NCI-H2107 (cell line): ENCODE measurements around the gene ATP10A.
"Not testable (repeated sequence)": the region's sequence is repeated elsewhere in the genome, so short reads cannot be mapped to it uniquely, and the experiment has no call there.

Experiments used
- DNase-seq: peaks from one replicate; lab custom pipeline; 2025; lab: John Stamatoyannopoulos, UW

Gene ATP10A

DNA sequence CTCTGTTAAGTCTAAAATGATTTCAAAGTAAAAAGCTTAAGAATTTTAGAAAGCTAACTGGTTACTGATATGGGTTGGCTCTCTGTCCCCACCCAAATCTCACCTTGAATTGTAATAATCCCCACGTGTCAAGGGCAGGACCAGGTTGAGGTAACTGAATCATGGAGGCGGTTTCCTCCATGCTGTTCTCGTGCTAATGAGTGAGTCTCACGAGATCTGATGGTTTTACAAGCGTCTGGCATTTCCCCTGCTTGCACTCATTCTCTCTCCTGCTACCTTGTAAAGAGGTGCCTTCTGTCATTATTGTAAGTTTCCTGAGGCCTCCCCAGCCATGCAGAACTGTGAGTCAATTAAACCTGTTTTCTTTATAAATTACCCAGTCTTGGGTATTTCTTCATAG lies 7.1 kb downstream of the ATP10A start:
- DNase-seq = not testable (repeated sequence)

GRCh38 chr15:25852661-25853524 lies 10.2 kb downstream of the ATP10A start:
- no peak for DNase-seq

DNA sequence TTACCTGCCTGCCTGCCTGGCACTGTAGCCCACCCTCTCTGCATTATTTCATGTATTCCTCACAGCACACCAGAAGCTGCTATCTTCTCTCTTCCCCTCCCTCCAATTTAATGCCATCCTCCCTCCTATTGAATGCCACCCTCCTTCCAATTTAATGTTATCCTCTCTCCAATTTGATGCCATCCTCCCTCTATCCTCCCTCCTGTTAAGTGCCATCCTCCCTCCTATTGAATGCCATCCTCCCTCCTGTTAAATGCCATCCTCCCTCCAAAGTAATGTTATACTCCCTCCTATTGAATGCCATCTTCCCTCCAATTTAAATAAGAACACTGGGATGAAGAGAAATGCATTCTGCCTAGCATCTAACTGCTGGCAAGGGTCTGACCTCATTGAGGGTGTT lies 11.1 kb downstream of the ATP10A start:
- no peak for DNase-seq

DNA sequence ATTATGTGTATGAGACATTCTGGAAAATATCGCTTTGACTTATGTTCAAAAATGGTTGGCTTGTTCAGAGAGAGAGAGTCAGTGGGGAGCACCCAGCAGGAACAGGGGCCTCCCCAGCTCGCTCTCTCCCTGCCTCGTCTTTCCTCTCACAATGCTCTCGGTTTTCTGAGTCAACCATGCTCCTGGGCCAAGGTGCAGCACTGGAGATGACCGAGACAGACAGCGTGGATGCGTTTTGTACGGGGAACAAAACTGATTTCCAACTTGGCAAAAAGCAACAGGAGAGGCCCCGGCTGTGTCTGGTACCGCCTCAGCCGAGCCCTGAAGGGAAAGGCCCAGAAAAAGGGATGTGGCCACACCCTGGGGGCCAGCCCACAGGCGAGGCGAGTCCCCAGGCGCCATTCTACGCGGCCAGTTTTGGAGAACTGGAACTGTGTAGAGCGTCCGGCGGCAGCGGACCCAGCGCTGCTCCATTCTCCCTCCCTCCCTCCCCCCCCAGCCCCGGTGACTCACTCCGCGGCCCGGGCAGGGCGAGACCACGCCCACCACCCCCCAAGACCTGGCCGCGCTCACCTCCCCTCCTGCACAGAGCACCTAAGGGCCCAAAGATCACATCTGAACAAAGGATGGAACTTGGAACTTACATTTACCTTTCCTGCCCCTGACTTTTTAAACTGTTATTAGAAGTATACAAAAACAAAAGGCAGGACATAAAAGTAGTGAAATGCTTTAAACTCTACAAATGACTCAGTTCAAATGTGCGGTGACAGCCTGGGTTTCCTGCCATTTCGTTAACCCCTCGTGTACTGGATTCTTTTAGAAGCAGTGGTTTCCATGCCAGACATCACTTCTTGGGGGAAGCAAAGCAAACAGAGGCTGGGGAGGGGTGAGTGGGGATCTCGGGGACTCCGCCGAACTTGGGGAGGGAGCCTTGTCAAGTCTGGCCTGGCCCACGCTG lies 12.7 kb downstream of the ATP10A start:
- no peak for DNase-seq

GRCh38 chr15:25849157-25849921 lies 13.8 kb downstream of the ATP10A start:
- DNase-seq = no peak

- no peak for DNase-seq
Measured at GRCh38 chr15:25848784-25849156, 14.4 kb downstream of the ATP10A start.

- no peak for DNase-seq
Measured at GRCh38 chr15:25848325-25848724, 14.8 kb downstream of the ATP10A start.

GRCh38 chr15:25847051-25847450 lies 16.1 kb downstream of the ATP10A start:
- no peak for DNase-seq

GRCh38 chr15:25846377-25846776 lies 16.8 kb downstream of the ATP10A start:
- DNase-seq = no peak

GRCh38 chr15:25844981-25845680 lies 18.0 kb downstream of the ATP10A start:
- DNase-seq = no peak

GRCh38 chr15:25844542-25844941 lies 18.6 kb downstream of the ATP10A start:
- DNase-seq = no peak

- no peak for DNase-seq
Measured at GRCh38 chr15:25844076-25844475, 19.1 kb downstream of the ATP10A start.

DNA sequence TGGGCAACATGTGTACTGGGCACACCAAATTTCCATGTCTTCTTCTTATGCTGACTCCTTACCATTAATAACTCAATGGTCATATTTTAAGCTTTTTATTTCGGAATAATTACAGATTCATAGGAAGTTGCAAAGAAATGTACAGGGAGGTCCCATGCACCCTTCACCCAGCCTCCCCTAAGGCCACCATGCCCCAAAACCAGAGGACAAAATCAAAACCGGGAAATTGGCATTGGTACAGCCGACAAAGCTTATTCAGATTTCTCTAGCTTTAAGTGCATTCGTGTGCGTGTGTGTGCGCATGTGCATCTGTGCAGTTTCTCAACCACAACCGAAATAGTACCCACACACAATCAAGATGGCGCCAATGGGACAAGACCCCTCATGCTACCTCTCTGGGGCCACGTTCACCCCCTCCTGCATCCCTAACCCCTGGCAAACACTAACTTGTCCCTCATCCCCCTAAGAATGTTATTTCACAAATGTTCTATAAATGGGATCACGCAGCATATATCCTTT lies 23.4 kb downstream of the ATP10A start:
- no peak for DNase-seq

- no peak for DNase-seq
Measured at GRCh38 chr15:25838871-25839195, 24.3 kb downstream of the ATP10A start.

- DNase-seq = no peak
Measured at GRCh38 chr15:25838191-25838870, 24.8 kb downstream of the ATP10A start.

DNA sequence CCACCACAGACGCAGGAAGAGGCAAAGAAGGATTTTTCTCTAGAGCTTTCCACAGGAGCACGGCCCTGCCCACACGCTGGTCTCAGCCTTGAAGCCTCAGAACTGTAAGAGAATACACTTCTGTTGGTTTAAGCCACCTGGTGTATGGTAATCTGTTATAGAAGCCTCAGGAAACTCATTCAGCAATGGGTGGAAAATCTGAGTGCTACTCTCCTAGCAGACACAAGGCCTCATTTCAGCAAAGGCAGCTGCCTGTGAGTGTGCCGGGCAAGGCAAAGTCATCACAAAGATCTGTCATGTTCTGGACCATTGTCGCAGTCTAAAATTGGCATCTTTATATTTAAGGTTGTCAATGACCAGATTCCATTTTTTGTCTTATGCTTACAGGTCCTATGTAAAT lies 31.0 kb downstream of the ATP10A start:
- DNase-seq = no peak

DNA sequence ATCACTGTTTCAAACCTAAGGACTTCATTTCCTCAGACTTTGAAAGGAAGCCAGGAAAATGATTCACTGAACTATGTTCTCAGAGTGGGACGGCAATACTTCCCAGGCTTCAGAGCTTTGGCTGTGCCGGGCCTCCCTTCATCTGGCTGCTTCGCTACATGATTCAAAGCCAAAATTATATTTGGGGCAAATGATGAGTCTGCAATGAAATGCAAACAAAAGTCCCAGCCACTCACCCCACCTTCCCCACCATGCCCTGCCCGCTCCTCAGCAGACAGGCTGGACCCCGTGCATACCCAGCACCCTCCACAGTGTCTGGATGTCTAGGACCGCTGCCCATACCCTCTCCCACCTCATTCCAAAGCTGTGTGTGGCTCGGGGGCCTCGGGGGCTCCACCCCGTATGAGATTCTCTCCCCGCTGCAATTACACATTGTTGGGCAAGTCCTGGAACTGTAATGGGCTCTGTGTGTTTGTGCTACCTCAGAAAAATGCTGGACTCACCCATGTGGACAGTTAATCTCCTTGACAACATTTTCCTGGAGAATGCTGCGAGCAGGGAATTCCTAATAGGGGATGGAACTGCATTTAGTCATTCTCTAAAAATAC lies 32.2 kb downstream of the ATP10A start:
- DNase-seq = no peak

- no peak for DNase-seq
Measured at GRCh38 chr15:25829073-25829472, 34.1 kb downstream of the ATP10A start.

- no peak for DNase-seq
Measured at GRCh38 chr15:25825207-25825606, 37.9 kb downstream of the ATP10A start.

DNA sequence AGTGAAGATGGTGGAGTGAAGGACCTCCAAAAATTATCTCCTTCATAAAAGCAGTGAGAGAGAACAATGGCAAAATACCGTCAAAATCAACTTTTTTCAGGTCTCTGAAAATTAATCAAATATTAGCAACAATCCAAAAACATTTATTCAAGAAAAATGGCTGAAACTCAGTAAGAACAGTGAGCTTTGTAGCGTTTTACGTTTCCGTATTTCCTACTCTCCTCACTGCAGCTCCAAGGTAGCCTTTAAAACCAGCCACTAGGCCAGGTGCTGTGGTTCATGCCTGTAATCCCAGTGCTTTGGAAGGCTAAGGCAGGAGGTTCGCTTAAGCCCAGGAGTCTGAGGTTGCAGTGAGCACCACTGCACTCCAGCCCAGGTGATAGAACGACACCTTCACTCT lies 38.5 kb downstream of the ATP10A start:
- no peak for DNase-seq
